T-helper 22 cell (primary cell): ENCODE data around the gene TUBA4A.
"Not testable (repeated sequence)": the region's sequence is repeated elsewhere in the genome, so short reads cannot be mapped to it uniquely, and the experiment has no call there.

Experiments used
- DNase-seq: peaks from one replicate; pipeline ENCODE4 v3.0.0-alpha.2; 2020; ENCODE audit warnings: low read depth

TUBA4A gene

DNA sequence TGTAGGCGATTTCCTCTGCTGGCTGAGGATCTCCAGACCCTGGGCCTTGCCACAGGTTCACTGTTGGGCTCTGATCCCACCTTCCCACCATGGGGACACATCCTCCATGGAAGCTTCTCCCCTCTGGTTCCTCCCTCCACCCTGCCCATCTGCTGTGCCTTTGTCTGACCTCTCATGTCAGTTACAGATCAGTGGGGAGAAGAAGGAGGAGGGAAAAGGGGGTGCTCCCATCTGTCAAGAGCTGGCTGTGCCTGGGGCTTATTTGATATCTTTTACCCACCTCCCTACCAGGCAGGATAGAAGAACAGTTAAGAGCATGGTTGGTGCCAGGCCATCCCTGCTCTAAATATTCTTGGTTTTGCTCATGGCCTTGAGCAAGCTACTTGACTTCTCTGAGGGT, 13.2 kb upstream of the TUBA4A start:
- DNase-seq, result no peak

DNA sequence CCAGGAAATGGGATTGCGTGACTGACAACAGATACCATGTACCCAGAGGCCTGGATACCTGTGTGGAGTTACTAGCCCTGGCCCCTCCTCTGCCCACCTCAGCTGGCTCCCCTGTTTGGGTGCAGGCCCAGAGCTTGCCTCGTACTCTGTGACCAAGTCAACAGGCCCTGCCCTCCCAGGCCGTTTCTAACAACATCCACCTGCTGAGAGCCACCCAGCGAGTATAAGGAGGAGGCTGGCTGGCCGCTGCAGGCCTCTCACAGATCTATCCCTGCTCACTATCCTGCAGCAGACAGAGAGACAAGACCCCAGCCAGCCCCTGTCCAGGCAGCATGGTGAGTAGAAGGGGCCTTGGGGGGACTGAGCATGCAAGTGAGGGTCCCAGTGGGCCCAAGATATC, 12.5 kb upstream of the TUBA4A start:
- no peak for DNase-seq

- no peak for DNase-seq
Observed at GRCh38 chr2:219261024-219261855, 7.5 kb upstream of the TUBA4A start.

DNA sequence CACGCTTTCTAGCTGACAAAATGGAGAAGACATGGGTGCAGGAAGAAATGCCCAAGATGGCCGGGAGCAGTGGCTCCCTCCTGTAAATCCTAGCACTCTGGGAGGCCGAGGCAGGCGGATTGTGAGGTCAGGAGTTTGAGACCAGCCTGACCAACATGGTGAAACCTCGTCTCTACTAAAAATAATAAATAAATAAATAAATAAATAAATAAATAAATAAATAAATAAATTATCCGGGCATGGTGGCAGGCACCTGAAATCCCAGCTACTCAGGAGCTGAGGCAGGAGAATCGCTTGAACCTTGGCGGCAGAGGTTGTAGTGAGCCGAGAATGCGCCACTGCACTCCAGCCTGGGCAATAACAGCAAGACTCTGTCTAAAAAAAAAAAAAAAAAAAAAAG, 5.2 kb upstream of the TUBA4A start:
- DNase-seq, result not testable (repeated sequence)

- no peak for DNase-seq
Observed at GRCh38 chr2:219254590-219255201, 978 bp upstream of the TUBA4A start.

- no peak for DNase-seq
Observed at GRCh38 chr2:219252900-219253752, 592 bp downstream of the TUBA4A start, which contains the start of gene TUBA4B. TUBA4B (plus strand) TSS chr2:219253243; CDS start chr2:219253408, 165 bp downstream.

GRCh38 chr2:219252570-219252899, 1.2 kb downstream of the TUBA4A start:
- no peak for DNase-seq

- no peak for DNase-seq
Observed at GRCh38 chr2:219252084-219252483, 1.6 kb downstream of the TUBA4A start.

- no peak for DNase-seq
Observed at GRCh38 chr2:219251656-219252055, 2.1 kb downstream of the TUBA4A start.

DNA sequence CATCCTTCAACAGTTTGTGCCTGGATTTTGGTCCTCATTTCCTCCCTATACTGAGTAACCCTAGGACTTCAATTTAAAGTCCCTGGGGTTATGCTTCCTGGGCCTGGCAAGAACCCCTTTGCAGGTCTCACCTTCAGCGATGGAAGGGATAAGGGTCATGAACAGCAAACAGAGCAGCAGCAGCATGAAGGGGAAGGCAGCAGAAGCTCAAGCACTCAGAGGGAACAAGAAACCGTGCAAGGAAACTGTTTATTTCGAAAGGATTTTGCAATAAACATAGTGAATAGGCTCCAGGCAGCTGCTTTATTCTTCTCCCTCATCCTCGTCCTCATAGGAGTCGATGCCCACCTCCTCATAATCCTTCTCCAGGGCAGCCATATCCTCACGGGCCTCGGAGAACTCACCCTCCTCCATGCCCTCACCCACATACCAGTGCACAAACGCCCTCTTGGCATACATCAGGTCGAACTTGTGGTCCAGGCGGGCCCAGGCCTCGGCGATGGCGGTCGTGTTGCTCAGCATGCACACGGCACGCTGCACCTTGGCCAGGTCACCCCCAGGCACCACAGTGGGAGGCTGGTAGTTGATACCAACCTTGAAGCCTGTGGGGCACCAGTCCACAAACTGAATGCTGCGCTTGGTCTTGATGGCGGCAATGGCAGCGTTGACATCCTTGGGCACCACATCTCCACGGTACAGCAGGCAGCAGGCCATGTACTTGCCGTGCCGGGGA, 3.5 kb downstream of the TUBA4A start:
- DNase-seq, result no peak

GRCh38 chr2:219249203-219249980, 4.3 kb downstream of the TUBA4A start:
- DNase-seq, result peak; percentile 61

DNA sequence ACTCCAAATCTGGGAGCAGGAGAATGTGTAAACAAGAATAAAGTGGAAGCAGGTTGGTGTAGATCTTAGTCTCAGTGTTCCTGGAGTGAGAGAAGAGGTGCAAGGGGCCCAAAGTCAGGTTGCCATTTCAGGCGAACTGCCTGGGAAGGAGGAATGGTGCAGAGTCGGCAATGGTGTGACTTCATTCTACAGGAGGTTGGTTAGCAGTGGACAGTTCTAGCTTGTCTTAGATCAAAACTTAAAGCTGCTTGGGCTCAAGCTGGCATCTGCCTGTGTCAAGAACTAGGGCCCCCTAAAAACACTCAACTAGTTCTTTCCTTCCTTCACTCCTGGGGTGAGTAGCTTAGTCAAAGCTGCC, 4.9 kb downstream of the TUBA4A start:
- no peak for DNase-seq

DNA sequence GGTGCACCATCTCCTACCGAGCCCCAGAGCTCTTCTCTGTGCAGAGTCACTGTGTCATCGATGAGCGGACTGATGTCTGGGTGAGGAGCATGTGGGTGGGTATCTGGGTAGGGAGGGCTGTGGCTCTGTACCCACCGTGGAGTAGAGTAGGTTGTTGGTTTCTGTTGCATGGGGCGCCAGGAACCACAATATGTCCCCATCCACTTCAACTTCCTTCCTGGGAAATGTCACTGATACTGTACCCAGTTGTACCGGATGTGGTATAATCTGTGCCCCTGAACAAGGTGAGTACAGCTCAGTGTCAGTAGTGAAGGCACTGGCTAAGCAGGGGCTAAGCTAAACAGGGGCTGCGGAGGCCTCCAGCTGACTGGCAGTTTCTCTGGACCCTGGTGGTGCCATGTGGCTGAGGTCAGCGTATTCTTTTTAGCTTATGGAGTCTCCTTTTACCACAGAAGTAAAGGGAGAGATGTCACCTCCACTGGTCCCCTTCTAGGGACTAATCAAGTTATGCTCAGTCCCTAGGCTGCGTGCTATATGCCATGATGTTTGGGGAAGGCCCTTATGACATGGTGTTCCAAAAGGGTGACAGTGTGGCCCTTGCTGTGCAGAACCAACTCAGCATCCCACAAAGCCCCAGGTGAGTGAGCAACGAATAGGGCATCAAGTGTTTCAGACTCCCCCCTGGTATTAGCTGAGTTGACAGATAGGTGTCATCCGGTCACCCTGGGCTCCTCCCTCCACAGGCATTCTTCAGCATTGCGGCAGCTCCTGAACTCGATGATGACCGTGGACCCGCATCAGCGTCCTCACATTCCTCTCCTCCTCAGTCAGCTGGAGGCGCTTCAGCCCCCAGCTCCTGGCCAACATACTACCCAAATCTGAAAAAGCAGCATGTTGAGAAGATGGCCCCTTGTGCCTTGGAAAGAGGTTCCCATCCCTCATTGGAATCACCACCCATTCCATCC, 5.8 kb downstream of the TUBA4A start:
- DNase-seq, result peak; percentile 73

GRCh38 chr2:219246559-219246958, 7.2 kb downstream of the TUBA4A start:
- no peak for DNase-seq

GRCh38 chr2:219245899-219246230, 7.9 kb downstream of the TUBA4A start:
- DNase-seq, result no peak

DNA sequence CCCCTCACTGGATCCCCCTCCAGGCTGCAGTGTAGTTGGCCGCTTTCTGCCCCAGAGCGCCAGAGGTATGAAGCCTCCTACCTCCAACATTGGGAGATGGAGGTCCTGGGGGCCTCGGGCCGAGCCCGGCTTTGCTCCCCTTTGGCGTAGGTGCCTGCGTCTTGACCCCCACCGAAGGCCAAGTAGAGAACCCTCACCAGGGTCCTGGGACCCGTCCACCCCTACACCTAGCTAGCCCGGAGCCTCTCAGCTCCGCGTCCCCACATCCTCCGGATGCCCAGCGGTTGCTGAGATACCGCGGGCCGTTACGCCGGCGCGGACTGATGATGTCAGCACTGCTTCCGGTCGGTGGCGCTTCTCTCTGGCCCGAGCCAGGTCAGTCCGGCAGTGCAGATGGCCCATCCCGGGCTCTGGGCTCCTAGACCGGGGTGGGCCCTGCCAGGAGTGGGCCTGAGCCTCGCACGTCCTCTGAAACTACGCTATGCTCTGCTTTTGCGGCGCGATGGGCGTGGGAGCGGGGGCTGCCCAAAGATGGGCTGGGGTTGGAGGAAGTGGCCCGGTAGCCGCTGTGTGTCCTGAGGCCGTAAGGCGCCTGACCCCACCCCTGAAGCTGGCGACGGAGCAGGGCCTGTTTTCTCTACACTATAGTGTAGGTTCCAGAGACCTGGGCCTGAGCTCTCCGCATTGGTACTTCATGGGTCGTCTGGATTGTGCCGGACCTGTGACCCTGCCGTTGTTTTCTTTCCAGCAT, 8.4 kb downstream of the TUBA4A start, which contains the start of the genes GLB1L and STK16:
Gene GLB1L (minus strand): TSS at position 297 of the 751 bp plus-strand sequence. CDS start 1,871 bp downstream, outside the sequence.
Gene STK16 (plus strand): TSS at position 332 of the 751 bp plus-strand sequence. CDS start 521 bp downstream, outside the sequence.
- peak; percentile 63 for DNase-seq

- no peak for DNase-seq
Observed at GRCh38 chr2:219244789-219245147, 8.9 kb downstream of the TUBA4A start.

GRCh38 chr2:219243291-219243761, 10.4 kb downstream of the TUBA4A start:
- DNase-seq, result no peak

GRCh38 chr2:219234331-219234730, 19.4 kb downstream of the TUBA4A start:
- DNase-seq, result no peak
